GM21423 (cell line): ENCODE results near the gene TPT1.
A peak's percentile ranks its signal among the peaks of the same experiment; 100 is the strongest.

ENCODE experiments used
- ATAC-seq: cut with Tn5 transposase; IDR thresholded peaks from one replicate; pipeline ENCODE4 v1.9.1; 2021; ENCODE audit warnings: mild to moderate bottlenecking, moderate library complexity; ENCODE audit not compliant: unreplicated experiment

Gene TPT1

GRCh38 chr13:45335397-45336024 is 5.5 kb downstream of the TPT1 start:
- ATAC-seq, result no peak

- ATAC-seq, result no peak
Observed at GRCh38 chr13:45333977-45334922, 6.7 kb downstream of the TPT1 start.

- ATAC-seq, result no peak
Observed at GRCh38 chr13:45333251-45333976, 7.6 kb downstream of the TPT1 start.

- ATAC-seq, result no peak
Observed at GRCh38 chr13:45332831-45333219, 8.2 kb downstream of the TPT1 start.

- no peak for ATAC-seq
Observed at GRCh38 chr13:45332036-45332830, 8.8 kb downstream of the TPT1 start.

- ATAC-seq, result no peak
Observed at GRCh38 chr13:45331692-45332035, 9.3 kb downstream of the TPT1 start.

- no peak for ATAC-seq
Observed at GRCh38 chr13:45331123-45331619, 9.8 kb downstream of the TPT1 start.

GRCh38 chr13:45328661-45329111 is 12.3 kb downstream of the TPT1 start:
- no peak for ATAC-seq

- ATAC-seq, result no peak
Observed at GRCh38 chr13:45327253-45327955, 13.6 kb downstream of the TPT1 start.

- ATAC-seq, result no peak
Observed at GRCh38 chr13:45325806-45326205, 15.2 kb downstream of the TPT1 start.

- no peak for ATAC-seq
Observed at GRCh38 chr13:45320876-45321629, 19.9 kb downstream of the TPT1 start.

- no peak for ATAC-seq
Observed at GRCh38 chr13:45316996-45317395, 24.0 kb downstream of the TPT1 start.

- no peak for ATAC-seq
Observed at GRCh38 chr13:45316338-45316737, 24.6 kb downstream of the TPT1 start.

- ATAC-seq, result no peak
Observed at GRCh38 chr13:45315520-45316167, 25.3 kb downstream of the TPT1 start.

GRCh38 chr13:45314822-45315221 is 26.2 kb downstream of the TPT1 start:
- no peak for ATAC-seq

- peak; percentile 15 for ATAC-seq
Observed at GRCh38 chr13:45310341-45311131, 30.4 kb downstream of the TPT1 start.

GRCh38 chr13:45306966-45307365 is 34.0 kb downstream of the TPT1 start:
- no peak for ATAC-seq

- no peak for ATAC-seq
Observed at GRCh38 chr13:45305079-45305478, 35.9 kb downstream of the TPT1 start.
